ENCODE results near the gene COLGALT1. TPM values are rescaled to one million over a fixed set of nuclear protein-coding genes. Genes with fewer than 3 reads are reported as not detected.

COLGALT1 gene
- total and polyA plus RNA-seq, 4 donors = 14.4 to 32.2 (median 22.5) TPM

GRCh38 chr19:17540174-17540573 lies 15.3 kb upstream of the COLGALT1 start (continued):
- no peak for TF ChIP-seq ZBTB33 (IDR thresholded peaks at IDR 0.05)

GRCh38 chr19:17541184-17541759 lies 14.2 kb upstream of the COLGALT1 start:
- H3K9me3 ChIP-seq (ENCODE audit: control insufficient read depth in 4 of 4, low read length in 3 of 4) = no peaks in the 10 kb centered on the region
- H3K27ac ChIP-seq (ENCODE audit: low read depth in 1 of 2, low read length in 2 of 2) = no peak overlapping the region
- no peak for TF ChIP-seq ZBTB33 (IDR thresholded peaks at IDR 0.05)
- TF ChIP-seq RXRA (IDR thresholded peaks at IDR 0.05) = no peak
- no peak for TF ChIP-seq HNF4A (conservative IDR thresholded peaks at IDR 0.05)
- TF ChIP-seq REST (IDR thresholded peaks at IDR 0.05) = no peak
- TF ChIP-seq JUND (IDR thresholded peaks at IDR 0.05) = no peak
- no peak for TF ChIP-seq HNF4G (IDR thresholded peaks at IDR 0.05)
- no peak for TF ChIP-seq CTCF (IDR thresholded peaks at IDR 0.05; ENCODE audit: low read depth, low read length, missing input control)
- no peak for TF ChIP-seq SP1 (IDR thresholded peaks at IDR 0.05)
- TF ChIP-seq MAX (IDR thresholded peaks at IDR 0.05) = no peak
- TF ChIP-seq TAF1 (conservative IDR thresholded peaks at IDR 0.05) = no peak
- no peak for TF ChIP-seq EGR1 (IDR thresholded peaks at IDR 0.05; ENCODE audit: low read depth in 2 of 2)
- no peak for TF ChIP-seq ATF3 (IDR thresholded peaks at IDR 0.05)
- TF ChIP-seq RAD21 (IDR thresholded peaks at IDR 0.05) = no peak
- no peak for TF ChIP-seq YY1 (IDR thresholded peaks at IDR 0.05)
- TF ChIP-seq NR2F2 (IDR thresholded peaks at IDR 0.05) = no peak
- TF ChIP-seq FOXA2 (IDR thresholded peaks at IDR 0.05) = no peak
- TF ChIP-seq FOXA1 (IDR thresholded peaks at IDR 0.05) = no peak
- no peak for TF ChIP-seq GABPA (IDR thresholded peaks at IDR 0.05 in 1 of 2, conservative IDR thresholded peaks at IDR 0.05 in 1 of 2)
- DNase-seq (ENCODE audit: low spot score) = no peak
- no peak overlapping the region for H3K9ac ChIP-seq (ENCODE audit: low read depth in 1 of 2, low read length in 2 of 2)
- H3K4me3 ChIP-seq (ENCODE audit: low read depth in 1 of 3, low read length in 3 of 3) = no peak overlapping the region
- no peaks in the 10 kb centered on the region for H3K36me3 ChIP-seq (ENCODE audit: control insufficient read depth in 4 of 4, insufficient read depth in 3 of 4, low read depth in 1 of 4, low read length in 3 of 4)
- peaks cover 0 to 2% (median 0%) of the 10 kb centered on the region in 4 donors for H3K27me3 ChIP-seq (ENCODE audit: control insufficient read depth in 4 of 4, insufficient read depth in 4 of 4, low read length in 3 of 4)
- 89% methylated on average over 4 of the region's 4 CpGs for WGBS
- peaks cover 5 to 11% (median 8%) of the 10 kb centered on the region in 4 donors for H3K4me1 ChIP-seq (ENCODE audit: control insufficient read depth in 4 of 4, insufficient read depth in 4 of 4, low read length in 3 of 4)
